Activated CD4-positive, alpha-beta T cell treated with anti-CD3 and anti-CD28 coated beads for 4 hours (primary cell): ENCODE data around the gene GADL1.

Experiments
- DNase-seq, 2 donors: peaks; one replicate each; pipeline ENCODE4 v3.0.0-alpha.2; 2020

GADL1 gene

DNA sequence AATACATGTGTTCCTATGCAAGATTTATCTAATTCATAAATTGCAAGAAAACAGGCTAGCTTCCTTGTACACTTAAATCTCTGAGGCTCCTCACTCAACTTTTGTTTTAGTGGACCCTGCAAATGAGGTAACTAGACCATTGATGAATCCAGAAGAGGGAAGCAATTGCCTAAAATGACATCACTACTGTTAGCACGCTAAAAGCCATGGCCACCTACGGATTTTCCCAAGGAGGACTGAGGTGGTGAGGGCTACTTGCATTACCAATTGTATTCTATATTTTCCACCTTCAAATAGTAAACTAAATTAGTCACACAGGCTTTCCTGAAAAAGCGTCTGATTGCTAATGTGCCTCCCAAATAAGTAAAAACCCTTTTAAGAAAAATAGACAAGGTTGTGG, 140.7 kb downstream of the GADL1 start:
- DNase-seq: no peak

DNA sequence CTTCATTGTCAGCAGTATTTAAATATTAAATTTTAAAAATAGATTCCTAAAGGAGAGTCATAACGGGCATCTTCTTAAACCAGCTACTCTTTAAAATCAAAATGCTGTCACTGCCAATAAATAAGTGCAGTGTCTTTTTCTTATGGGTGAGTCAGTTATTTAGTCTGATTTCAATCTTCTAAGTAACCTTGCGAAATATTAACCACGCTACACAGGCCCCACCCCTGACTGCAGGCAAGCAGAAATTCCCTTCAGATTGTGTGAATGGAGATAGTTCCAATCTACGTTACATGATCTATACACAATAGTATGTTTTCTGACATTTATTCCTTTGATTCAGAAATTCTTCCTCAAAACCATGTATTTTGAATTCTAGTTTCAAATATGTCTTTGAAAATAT, 141.5 kb downstream of the GADL1 start:
- DNase-seq: no peak

DNA sequence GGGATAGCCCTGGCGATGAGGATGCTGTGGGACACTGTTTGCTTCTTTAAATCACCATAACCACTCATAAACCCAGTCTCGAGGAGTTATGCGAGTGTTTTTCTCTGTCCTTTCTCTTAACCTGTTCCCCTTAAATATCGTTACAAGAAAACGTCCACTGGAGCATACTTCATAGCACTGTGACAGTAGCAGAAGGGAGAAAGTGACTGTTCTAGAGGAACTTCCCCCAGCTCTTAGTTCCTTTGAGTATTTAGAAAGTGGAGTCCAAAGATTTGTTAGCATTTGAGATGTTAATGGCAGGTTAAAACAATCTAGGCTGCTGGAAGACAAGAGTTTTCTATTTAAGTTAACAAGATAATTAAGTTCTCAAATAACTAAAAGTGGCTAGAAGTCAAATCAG, 142.0 kb downstream of the GADL1 start:
- DNase-seq: no peak

DNA sequence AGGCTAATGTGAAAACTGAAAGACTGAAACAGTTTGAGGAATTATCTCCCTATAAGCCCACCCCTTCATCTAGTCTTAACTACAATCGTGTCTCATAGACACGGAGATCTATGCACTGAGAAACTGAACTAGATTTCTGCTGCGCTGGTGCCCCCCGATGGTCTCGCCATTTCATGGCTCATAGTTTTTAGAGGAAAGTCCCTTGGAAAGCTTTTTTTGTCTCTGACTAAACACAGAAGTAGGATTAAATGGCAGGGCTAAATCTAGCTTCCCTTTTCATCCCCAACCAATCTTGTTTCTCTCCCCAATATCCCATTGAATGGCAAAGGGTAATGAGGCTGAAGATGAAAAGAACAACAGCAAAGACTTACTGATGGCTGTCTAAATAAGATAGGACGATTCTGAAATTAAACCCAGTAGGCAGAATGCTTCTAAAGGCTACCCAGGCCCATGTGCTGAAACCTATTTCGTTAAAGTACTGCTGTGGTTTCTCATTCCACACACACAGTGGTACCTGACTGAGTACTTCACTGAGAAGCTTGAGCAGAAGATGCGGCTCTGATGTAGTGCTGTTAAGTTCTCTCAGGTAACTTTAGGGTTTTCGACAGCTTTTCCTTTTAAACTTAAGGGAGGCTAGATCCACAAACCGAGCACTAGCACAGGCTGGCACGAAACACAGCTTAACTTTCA, 142.7 kb downstream of the GADL1 start:
- DNase-seq: peak; percentile 34 to 61

DNA sequence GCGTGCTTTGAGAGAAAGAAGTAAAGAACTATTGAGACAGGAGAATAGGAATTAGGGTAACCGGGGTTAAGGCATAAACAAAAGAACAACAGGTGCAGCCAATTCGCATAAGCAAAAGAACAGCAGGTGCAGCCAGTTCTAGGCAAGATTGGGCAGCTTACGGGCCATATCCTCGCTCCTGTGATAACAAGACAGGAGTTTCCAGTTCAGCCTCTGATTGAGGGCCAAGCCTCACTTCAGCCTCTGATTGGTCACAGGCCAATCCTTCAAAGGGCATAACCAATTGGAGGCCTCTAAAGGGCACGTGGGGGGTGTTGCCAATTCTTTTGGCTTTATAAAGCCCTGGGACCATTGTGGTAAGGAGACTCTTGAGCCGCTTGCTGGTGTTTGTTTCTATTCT, 143.5 kb downstream of the GADL1 start:
- DNase-seq: no peak

DNA sequence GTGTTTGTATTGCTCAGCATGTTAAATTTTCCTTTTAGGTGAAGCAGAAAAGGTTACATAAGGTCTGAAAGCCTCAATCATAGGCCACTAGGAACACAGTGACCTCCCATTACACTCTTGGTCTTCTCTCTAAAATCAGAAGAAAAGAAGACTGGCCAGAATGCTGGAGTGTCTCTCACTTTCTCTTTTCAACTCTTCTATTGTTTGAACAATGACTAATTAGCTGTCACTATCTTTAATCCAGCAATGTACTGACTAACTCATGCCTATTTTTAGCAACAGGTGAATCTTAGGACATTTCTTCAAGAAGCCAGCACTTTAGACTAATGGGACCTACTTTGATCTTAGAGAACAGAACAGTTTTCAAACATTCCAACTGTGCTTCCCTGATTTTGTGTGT, 145.2 kb downstream of the GADL1 start:
- no peak for DNase-seq

DNA sequence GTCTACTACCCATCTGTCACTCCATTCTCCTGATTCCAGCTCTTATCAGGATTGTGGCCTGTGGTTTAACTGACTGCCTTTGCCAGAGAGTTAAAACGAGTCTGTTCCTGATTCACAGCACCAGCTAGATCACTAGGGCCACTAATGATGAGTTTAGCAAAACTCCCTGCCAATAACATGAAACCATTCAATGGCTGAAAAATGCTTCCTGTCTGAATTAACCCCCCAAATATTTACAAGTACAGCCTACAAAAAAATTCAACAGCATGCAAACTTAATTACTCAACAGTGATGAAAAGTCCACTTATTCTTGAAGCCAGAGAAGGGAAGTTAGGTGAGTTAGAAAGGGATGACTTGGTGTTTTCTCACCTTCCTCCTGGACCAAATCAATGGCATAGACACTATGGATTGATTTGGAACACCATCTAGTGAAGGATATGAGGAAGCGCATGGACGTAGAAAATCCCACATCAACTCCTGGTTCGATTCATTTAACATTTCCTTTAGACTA, 146.6 kb downstream of the GADL1 start:
- DNase-seq: no peak

DNA sequence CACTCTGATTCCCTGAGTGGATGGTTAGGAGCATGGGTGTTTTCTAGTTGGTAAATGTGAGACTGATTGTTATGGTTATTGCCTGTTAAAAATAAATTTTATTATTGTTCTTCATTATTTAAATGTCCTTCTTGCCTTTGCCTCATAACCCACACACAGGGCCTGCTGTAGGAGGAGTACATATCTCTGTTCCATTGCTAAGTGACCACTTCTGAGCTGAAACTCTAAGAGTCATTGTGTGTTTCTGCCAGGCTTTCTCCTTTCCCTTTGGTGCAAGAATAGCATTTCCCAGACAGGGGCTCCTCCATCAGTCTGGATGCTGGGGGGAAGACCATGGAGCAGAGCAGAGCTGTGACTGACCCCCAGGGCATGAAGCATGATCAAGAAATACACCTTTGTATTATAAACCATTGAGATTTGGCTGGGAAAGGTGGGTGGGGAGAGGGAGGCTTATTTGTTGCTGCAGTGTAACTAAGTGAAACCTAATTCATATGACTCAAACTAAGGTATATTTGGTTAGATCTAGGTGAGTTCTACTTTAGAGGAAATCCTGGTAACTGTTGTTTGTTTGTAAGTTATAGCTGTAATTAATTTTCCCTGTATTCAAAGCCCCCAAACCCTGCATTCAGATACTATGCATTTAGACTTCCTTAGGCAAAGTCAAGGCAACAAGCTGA, 150.7 kb downstream of the GADL1 start:
- no peak for DNase-seq

DNA sequence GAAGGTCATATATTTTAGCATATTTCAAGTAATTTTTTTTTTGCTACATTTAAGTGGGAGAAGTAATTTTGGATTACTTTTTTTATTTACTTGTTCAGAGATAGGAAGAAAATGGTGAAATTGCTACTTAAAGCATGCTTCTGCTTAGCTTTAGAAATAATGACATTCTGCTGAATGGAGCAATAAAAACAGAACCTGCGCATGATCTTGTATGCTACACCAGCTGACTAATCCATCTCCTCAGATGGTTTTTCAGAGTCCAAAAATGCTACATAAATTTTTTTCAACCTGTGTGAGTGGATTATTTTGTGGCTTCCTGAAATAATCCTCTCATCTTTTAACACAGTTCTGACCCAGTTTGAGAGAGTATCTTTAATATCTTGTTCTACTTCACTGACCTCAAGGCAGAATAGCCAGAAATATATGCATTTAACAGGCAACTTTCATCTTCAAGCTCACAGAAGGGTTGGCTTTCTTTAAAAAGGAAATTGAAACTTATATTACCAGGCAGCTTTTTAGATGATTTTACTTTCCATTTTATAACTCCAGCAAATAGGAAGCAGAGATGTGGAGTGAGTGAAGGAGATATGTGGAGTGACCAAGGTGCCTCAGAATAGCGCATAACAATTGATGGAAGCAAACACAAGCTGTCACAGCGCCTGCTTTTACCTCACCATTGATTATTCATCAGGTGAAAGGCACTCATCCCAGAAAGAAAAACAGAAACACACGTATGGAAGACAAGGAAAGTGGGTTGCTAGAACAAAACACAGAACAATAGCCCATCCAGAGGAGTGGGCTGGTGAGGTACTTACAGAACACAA, 151.5 kb downstream of the GADL1 start:
- DNase-seq: no peak

DNA sequence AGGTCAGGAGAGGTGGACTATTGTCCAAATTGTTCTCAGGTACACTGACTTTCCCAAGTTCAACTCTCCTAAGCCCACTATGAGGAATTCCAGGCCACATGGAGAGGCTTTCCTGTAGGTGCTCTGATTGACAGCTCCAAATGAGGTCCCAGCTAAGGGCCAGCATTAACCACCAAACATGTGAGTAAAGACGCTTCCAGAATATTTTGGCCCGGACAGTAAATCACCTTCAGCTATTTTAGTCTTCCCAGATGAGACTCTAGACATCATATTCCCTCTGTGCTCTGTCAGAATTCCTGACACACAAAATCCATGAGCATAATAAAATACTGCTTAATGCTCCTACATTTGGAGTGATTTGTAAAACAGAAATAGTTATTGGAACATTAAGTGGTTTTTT, 152.6 kb downstream of the GADL1 start:
- no peak for DNase-seq

DNA sequence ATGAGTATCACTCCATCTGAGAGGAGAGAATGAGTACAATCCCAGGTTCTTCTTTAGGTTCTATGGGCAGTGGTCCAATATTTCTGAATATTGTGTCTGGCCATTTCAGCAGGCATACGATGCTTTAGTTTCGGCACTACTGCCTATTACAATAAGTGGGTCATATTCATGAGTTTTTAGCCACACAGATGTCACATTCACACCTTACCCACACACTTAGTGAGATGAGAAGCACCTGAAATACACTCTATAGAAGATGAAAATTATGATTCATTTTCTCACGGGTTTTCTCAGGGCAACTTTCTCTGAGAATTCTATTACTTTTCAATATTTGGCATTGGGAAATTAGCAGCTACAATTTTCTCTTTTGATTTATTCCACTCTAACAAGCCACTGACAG, 155.9 kb downstream of the GADL1 start:
- DNase-seq: no peak

DNA sequence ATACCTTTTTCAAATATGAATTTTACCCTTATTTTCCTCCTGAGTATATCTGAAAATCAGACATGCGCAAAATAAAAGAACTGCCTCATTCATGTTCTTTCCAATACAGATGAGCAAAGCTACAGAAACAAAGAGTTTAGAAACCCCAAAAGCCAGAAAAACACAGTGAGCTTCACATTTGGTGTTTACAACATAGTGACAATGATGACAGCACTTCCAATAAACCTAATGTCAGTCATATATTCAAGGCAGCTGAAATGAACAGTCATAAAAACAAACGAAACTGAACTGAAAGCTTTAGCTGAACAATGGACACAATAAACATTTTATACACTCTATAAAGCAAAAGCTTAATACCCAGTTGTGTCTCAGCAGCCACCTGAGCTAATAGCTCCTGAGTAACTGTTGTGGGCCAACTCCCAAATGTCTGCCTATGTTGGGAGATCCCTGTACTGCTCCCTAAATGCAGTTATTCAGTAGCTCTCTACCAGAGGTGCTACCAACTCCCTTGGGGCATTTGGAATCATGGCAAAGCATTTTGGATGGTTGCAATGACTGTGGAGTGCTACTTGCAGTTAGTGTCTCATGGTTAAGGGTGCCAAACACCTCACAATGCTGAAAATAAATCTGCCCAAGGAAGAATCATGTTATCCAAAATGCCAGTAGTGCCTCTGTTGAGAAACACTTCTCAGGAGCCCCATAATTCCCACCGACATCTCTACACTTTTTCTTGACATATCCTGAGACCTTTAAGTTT, 156.5 kb downstream of the GADL1 start:
- DNase-seq: no peak

DNA sequence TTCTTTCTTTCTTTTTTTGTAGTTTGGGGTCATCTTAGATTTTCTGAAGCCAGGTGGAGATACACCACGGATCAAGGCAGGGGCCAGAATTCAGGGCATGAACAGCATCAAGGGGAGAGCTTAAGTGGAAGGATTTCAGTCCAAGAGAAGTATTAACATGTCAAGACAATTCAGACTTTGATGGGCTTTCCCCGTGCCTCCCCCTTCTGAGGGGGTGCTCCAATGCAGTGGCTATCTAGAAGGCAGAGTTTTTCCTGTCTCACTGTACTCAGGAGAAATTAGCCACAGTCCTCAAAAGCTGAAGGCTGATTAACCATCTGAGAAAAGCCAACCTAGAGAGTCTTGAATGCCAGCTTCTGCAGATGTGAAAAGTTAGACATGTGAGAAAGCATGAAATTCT, 160.8 kb downstream of the GADL1 start:
- DNase-seq: no peak

DNA sequence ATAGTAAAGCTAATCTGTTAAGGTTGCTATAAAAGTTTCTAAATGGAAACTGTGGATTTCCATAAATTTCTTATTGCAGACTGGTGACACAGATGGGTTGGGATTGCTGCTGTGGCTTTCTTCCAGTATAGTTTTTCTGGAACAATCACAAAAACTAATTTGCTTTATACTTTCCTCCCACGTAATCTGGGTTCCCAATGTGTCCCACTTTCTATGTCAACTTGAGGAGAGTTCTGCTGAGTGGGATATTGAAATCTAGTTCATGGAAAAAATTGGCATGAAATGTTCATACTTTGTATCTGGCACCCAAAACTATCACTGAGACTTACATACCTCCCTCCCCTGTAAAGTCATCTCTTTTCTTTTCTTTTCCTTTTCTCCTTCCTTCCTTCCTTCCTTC, 161.3 kb downstream of the GADL1 start:
- DNase-seq: no peak

DNA sequence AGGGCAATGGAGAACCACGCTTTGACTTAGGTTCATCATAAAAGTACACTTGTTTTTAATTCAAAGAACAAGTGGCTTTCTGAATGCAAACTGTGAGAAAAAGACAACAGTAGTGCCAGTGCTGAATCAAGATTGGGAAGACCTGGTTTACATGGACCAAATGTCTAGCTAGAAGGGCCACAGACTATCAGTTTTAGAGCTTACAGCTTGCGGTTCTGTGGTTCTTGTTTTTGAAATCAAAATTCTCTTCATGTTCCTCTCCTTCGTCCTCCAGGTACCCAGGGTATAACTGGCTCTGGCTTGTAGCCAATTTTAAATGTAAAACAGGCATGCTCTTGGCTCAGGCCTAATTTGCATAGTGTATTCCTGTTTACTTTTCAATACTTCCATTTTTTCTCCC, 163.5 kb downstream of the GADL1 start:
- no peak for DNase-seq

DNA sequence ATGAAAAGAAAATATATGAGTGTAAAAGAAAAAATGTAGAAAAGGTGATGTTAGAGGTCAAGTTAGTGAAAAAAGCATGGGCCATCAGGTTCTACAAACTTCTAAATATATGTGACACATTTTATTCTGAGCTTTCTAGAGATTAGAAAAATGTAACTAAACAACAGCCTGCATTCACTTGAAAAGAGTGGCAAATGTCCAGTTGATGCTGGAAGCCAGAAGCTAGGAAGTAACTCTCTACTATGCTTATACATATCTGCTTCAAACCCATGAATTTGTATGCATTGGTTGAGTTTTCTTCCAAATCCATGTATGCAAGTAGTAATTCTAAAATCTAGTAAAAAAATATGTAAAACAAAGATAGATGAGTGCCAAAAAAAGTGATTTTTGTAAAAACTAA, 164.5 kb downstream of the GADL1 start:
- DNase-seq: no peak

DNA sequence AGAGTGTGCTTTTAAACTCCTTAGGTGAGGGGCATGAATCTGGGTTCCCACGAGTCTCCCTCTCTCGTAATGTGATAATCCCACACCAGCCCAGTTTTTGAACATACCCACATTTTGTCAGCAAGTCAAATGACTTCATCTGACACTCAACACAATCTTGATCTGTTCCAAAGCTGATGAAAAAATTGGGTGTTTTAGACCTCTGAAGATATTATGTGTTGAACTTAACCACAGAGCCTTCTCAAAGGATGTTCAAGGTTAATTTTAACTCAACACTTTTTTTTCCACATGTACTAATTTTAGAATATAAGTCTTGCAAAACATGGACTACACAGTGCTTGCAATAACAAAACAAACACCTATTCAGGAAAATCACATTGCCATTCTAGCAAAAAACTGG, 164.9 kb downstream of the GADL1 start:
- DNase-seq: no peak

DNA sequence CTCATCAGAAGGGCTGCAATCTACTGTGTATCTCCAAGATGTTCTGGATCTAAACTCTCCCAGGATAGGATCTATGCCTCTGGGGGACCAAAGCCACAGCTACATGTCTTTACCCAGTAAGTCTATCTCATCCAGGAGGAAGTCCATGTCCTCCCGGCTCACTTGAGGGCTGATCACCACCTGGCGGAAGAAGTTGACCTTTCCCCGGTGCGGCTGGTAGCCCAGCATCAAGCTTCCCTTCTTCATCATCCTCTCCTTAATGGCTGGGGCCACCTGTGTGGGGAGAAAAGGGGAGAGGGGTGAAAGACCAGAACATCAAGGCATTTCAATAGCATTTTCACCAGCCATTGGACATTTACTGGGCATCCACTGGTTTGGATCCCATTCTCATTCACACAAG, 166.3 kb downstream of the GADL1 start:
- no peak for DNase-seq

DNA sequence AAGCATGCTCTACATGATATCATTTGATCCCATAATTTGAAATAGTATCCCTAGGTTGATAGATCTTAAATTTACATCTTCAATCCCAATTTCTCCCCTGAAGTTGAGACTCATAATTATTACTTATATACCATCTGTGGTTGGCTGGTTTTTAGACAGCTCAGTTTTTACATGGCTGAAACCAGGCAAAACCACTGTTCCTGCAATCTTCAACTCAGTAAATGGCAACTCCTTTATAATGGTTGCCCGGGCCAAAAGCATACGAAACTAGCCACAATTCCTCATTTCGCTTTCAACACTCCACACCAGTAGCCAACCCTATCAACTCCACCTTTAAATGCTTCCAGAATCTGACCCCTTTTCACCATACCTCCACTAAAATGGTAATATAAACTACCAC, 169.6 kb downstream of the GADL1 start:
- DNase-seq: no peak

DNA sequence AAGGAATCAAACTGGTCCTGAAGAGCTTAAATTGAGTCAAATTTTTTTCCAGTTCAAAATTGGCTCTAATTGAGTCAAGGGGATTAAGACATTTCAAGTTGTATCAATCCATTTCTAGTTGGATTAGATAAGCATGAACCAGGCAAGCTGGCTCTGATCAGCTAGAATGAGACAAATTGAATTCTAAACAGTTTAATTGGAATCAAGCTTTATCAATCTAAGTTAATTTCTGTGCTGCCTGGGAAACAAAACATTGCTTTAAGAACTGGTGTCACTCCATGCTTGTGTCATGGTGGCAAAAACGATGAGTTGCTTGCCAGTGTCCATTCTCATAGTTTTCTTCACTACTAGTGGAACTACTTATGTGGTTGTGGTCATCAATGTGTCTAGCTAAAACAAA, 171.2 kb downstream of the GADL1 start:
- no peak for DNase-seq

DNA sequence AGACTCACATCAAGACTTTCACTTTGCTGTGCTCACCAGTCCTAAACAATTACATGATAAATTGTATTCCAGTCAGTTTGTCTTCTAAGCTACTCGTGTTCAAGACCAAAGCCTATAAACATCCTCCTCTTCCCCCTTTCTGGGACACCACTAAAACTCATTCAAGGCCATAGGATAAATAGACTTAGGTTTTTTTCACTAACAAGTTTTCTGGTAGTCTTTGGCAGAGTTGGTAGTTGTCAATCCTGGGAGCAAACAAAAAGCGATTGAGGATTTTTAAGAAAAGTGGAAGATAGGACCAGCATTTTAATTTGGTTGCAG, 173.2 kb downstream of the GADL1 start:
- no peak for DNase-seq

DNA sequence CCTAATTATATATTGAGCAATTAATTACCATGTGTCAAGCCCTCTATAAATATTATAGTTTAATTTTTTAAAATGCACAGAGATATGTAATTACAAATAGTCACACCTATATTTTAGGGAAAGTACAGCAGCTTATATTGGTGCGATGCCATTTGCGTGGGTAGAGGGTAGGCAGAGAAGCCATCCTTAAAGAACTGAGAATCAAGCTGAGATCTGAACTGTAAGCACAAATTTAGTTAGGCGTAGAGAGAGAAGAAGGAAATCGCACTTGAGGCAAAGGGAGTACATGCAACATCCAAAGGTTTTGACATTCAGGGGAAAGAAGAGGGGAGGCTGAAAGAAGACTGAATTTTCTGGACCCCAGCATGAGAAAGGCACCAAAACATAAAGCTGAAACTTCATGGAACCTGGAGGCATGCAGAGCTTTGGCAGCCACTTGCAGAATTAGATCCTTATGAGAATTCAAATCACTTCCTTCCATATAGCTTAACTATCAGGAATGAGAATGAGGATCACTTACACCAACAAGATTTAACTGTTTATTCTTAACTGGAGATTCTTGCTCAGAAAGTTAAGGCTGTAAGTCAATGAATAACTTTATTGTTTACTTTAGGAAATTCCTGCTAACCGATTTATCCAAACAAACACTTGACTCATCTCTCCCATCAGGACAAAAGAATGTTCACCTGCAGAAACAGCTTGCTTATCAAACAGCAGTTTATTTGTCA, 173.7 kb downstream of the GADL1 start:
- no peak for DNase-seq

DNA sequence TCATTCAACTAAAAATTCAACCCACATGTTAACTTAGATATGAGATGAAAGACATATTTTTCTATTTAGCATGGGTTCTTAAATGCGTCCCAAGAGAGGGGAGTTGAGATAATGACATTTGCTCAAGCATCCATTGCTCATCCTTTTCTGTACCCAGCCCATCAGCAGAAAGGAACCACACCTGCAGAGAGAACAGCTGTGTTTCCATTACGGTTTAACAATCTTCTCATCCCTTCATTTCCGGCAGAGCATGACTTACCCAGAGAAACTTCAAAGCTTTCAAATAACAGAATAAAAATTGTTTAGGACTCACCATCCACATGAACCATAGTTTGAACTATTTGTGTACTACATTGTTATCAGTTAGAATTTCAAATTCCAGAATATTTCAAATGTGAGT, 174.9 kb downstream of the GADL1 start:
- no peak for DNase-seq
